ENCODE results near the gene HTR4.

Gene HTR4

GRCh38 chr5:148524721-148525120 is 129.6 kb downstream of the HTR4 start:
- Histone ChIP-seq H3K4me3 (ENCODE audit: low read depth in 1 of 2, low read length in 2 of 2) (no peak overlapping the region), H3K27me3 (ENCODE audit: insufficient read depth, low read length, poor library complexity) (no peaks in the 10 kb centered on the region), H3K4me2 (ENCODE audit: insufficient read depth, low read length) (no peak overlapping the region), H3K79me2 (ENCODE audit: insufficient read depth, low read length) (no peaks in the 10 kb centered on the region), H3K4me1 (ENCODE audit: insufficient read depth, low read length) (no peaks in the 10 kb centered on the region), H3K9ac (ENCODE audit: low read depth, low read length) (no peak overlapping the region), H3K9me3 (ENCODE audit: insufficient read depth, low read length, severe bottlenecking) (peaks cover 4% of the 10 kb centered on the region), H4K20me1 (ENCODE audit: insufficient read depth, low read length) (no peaks in the 10 kb centered on the region), H3K27ac (ENCODE audit: low read length) (no peak overlapping the region), H3K36me3 (ENCODE audit: insufficient read depth, low read length) (no peaks in the 10 kb centered on the region), H2AFZ (ENCODE audit: low read depth, low read length) (no peak overlapping the region)
- no peak for ATAC-seq (ENCODE audit: insufficient read depth, low read depth)
- TF ChIP-seq CTCF (IDR thresholded peaks at IDR 0.05; ENCODE audit: borderline replicate concordance, extremely low read depth, low read length, poor library complexity, severe bottlenecking): no peak
- TF ChIP-seq EZH2 (IDR thresholded peaks at IDR 0.05; ENCODE audit: borderline replicate concordance, low read depth, low read length, severe bottlenecking): no peak
- no peak for DNase-seq

- Histone ChIP-seq H3K27ac (ENCODE audit: low read length) (no peak overlapping the region), H3K4me3 (ENCODE audit: low read depth in 1 of 2, low read length in 2 of 2) (no peak overlapping the region), H3K4me1 (ENCODE audit: insufficient read depth, low read length) (no peaks in the 10 kb centered on the region), H3K79me2 (ENCODE audit: insufficient read depth, low read length) (no peaks in the 10 kb centered on the region), H4K20me1 (ENCODE audit: insufficient read depth, low read length) (no peaks in the 10 kb centered on the region), H3K9ac (ENCODE audit: low read depth, low read length) (no peak overlapping the region), H3K4me2 (ENCODE audit: insufficient read depth, low read length) (no peak overlapping the region), H3K36me3 (ENCODE audit: insufficient read depth, low read length) (no peaks in the 10 kb centered on the region), H3K9me3 (ENCODE audit: insufficient read depth, low read length, severe bottlenecking) (no peaks in the 10 kb centered on the region), H3K27me3 (ENCODE audit: insufficient read depth, low read length, poor library complexity) (no peaks in the 10 kb centered on the region), H2AFZ (ENCODE audit: low read depth, low read length) (no peak overlapping the region)
- TF ChIP-seq EZH2 (IDR thresholded peaks at IDR 0.05; ENCODE audit: borderline replicate concordance, low read depth, low read length, severe bottlenecking): no peak
- TF ChIP-seq CTCF (IDR thresholded peaks at IDR 0.05; ENCODE audit: borderline replicate concordance, extremely low read depth, low read length, poor library complexity, severe bottlenecking): no peak
- ATAC-seq (ENCODE audit: insufficient read depth, low read depth) (no peak), DNase-seq (no peak)
Measured at GRCh38 chr5:148523139-148523538, 131.2 kb downstream of the HTR4 start.

- H3K9ac ChIP-seq (ENCODE audit: low read depth, low read length): no peak overlapping the region
- TF ChIP-seq CTCF (IDR thresholded peaks at IDR 0.05; ENCODE audit: borderline replicate concordance, extremely low read depth, low read length, poor library complexity, severe bottlenecking): no peak
- no peak for TF ChIP-seq EZH2 (IDR thresholded peaks at IDR 0.05; ENCODE audit: borderline replicate concordance, low read depth, low read length, severe bottlenecking)
- no peaks in the 10 kb centered on the region for H3K27me3 ChIP-seq (ENCODE audit: insufficient read depth, low read length, poor library complexity)
- no peak overlapping the region for H3K4me3 ChIP-seq (ENCODE audit: low read depth in 1 of 2, low read length in 2 of 2)
- H2AFZ ChIP-seq (ENCODE audit: low read depth, low read length): no peak overlapping the region
- no peak overlapping the region for H3K27ac ChIP-seq (ENCODE audit: low read length)
- H3K36me3 ChIP-seq (ENCODE audit: insufficient read depth, low read length): no peaks in the 10 kb centered on the region
- no peaks in the 10 kb centered on the region for H3K9me3 ChIP-seq (ENCODE audit: insufficient read depth, low read length, severe bottlenecking)
- no peak overlapping the region for H3K4me2 ChIP-seq (ENCODE audit: insufficient read depth, low read length)
- DNase-seq (no peak), ATAC-seq (ENCODE audit: insufficient read depth, low read depth) (no peak)
- no peaks in the 10 kb centered on the region for H3K79me2 ChIP-seq (ENCODE audit: insufficient read depth, low read length)
- H4K20me1 ChIP-seq (ENCODE audit: insufficient read depth, low read length): no peaks in the 10 kb centered on the region
- no peaks in the 10 kb centered on the region for H3K4me1 ChIP-seq (ENCODE audit: insufficient read depth, low read length)
Measured at GRCh38 chr5:148515460-148515859, 138.9 kb downstream of the HTR4 start.

- no peaks in the 10 kb centered on the region for H3K9me3 ChIP-seq (ENCODE audit: insufficient read depth, low read length, severe bottlenecking)
- H3K4me3 ChIP-seq (ENCODE audit: low read depth in 1 of 2, low read length in 2 of 2): no peak overlapping the region
- TF ChIP-seq CTCF (IDR thresholded peaks at IDR 0.05; ENCODE audit: borderline replicate concordance, extremely low read depth, low read length, poor library complexity, severe bottlenecking) (no peak), EZH2 (IDR thresholded peaks at IDR 0.05; ENCODE audit: borderline replicate concordance, low read depth, low read length, severe bottlenecking) (no peak)
- H4K20me1 ChIP-seq (ENCODE audit: insufficient read depth, low read length): no peaks in the 10 kb centered on the region
- H3K4me2 ChIP-seq (ENCODE audit: insufficient read depth, low read length): no peak overlapping the region
- DNase-seq (no peak), ATAC-seq (ENCODE audit: insufficient read depth, low read depth) (no peak)
- no peaks in the 10 kb centered on the region for H3K4me1 ChIP-seq (ENCODE audit: insufficient read depth, low read length)
- no peaks in the 10 kb centered on the region for H3K27me3 ChIP-seq (ENCODE audit: insufficient read depth, low read length, poor library complexity)
- H3K9ac ChIP-seq (ENCODE audit: low read depth, low read length): no peak overlapping the region
- no peak overlapping the region for H2AFZ ChIP-seq (ENCODE audit: low read depth, low read length)
- H3K79me2 ChIP-seq (ENCODE audit: insufficient read depth, low read length): no peaks in the 10 kb centered on the region
- H3K27ac ChIP-seq (ENCODE audit: low read length): no peak overlapping the region
- no peaks in the 10 kb centered on the region for H3K36me3 ChIP-seq (ENCODE audit: insufficient read depth, low read length)
Measured at GRCh38 chr5:148514344-148514743, 140.0 kb downstream of the HTR4 start.
